OCI-LY7 (cell line): ENCODE data around the gene PRRX2. TPM values are rescaled to one million over a fixed set of nuclear protein-coding genes. Genes with fewer than 3 reads are reported as not detected.

Experiments
- BruUV-seq: library from RNA; stranded (reverse); fragments of 400-500 nt; replicated peaks from 2 replicates; lab custom pipeline; 2021; lab: Mats Ljungman, UMichigan
- CTCF ChIA-PET: fragments of 300-600 bp; sonication (Branson Sonifier 250); formaldehyde crosslinking; loops from one replicate; lab custom pipeline; 2022; ENCODE audit warnings: antibody characterized with exemption; ENCODE audit not compliant: unreplicated experiment; lab: Charles Lee
- POLR2A ChIA-PET: fragments of 300-600 bp; sonication (Branson Sonifier 250); formaldehyde crosslinking; loops from one replicate; lab custom pipeline; 2022; ENCODE audit warnings: antibody characterized with exemption; lab: Charles Lee
- DNase-seq: peaks from one replicate; pipeline ENCODE4 v3.0.0-alpha.2; 2015; ENCODE audit warnings: low spot score
- H2AFZ ChIP-seq: fragments of 200-600 bp; sonication (generic), shearing (Covaris generic); 2 replicates; pipeline ENCODE4 v1.6.1; 2014; ENCODE audit warnings: mild to moderate bottlenecking, antibody characterized with exemption, low read length, moderate library complexity
- H3K27ac ChIP-seq: fragments of 200-600 bp; sonication (generic); 2 replicates; pipeline ENCODE4 v1.5.1; 2014; ENCODE audit warnings: mixed run types, low read depth, mild to moderate bottlenecking, moderate library complexity, low read length, inconsistent platforms; ENCODE audit not compliant: poor library complexity, severe bottlenecking
- H3K36me3 ChIP-seq: fragments of 200-600 bp; sonication (generic); 2 replicates; pipeline ENCODE4 v1.6.1; 2014; ENCODE audit warnings: mild to moderate bottlenecking, antibody characterized with exemption, low read length, moderate library complexity, mixed read lengths; ENCODE audit not compliant: insufficient read depth
- H3K4me1 ChIP-seq: fragments of 200-600 bp; sonication (generic); 2 replicates; pipeline ENCODE4 v1.5.1; 2014; ENCODE audit warnings: mild to moderate bottlenecking, low read length; ENCODE audit not compliant: insufficient read depth, poor library complexity, severe bottlenecking
- H3K4me2 ChIP-seq: fragments of 200-600 bp; sonication (generic); 2 replicates; pipeline ENCODE4 v1.6.1; 2014; ENCODE audit warnings: mild to moderate bottlenecking, low read length
- H3K4me3 ChIP-seq: fragments of 200-600 bp; sonication (generic); 2 replicates; pipeline ENCODE4 v1.5.1; 2014; ENCODE audit warnings: mild to moderate bottlenecking, low read depth, low read length; ENCODE audit not compliant: poor library complexity, severe bottlenecking
- H3K79me2 ChIP-seq: fragments of 200-600 bp; sonication (generic); 2 replicates; pipeline ENCODE4 v1.6.1; 2016; ENCODE audit warnings: low read depth, mild to moderate bottlenecking, low read length, moderate library complexity, mixed read lengths; ENCODE audit not compliant: insufficient read depth
- H3K9me2 ChIP-seq: fragments of 200-600 bp; sonication (generic); 2 replicates; pipeline ENCODE4 v1.6.1; 2016; ENCODE audit warnings: mild to moderate bottlenecking, low read length, mixed read lengths; ENCODE audit not compliant: insufficient read depth
- H3K9me3 ChIP-seq: fragments of 200-600 bp; sonication (generic); 2 replicates; pipeline ENCODE4 v1.6.1; 2014; ENCODE audit warnings: mild to moderate bottlenecking, mixed run types, low read length, mixed read lengths
- H4K20me1 ChIP-seq: fragments of 200-600 bp; sonication (generic); 2 replicates; pipeline ENCODE4 v1.6.1; 2014; ENCODE audit warnings: mild to moderate bottlenecking, antibody characterized with exemption, low read length, moderate library complexity, mixed read lengths; ENCODE audit not compliant: insufficient read depth
- EZH2phosphoT487 ChIP-seq: fragments of 200-600 bp; sonication (generic); IDR thresholded peaks from 2 replicates; pipeline ENCODE4 v1.6.1; 2018; ENCODE audit warnings: low read depth, borderline replicate concordance, mild to moderate bottlenecking, mixed run types, antibody characterized with exemption, low read length, moderate library complexity, mixed read lengths
- intact Hi-C: fragments of 100-400 bp; cut with micrococcal nuclease; formaldehyde crosslinking; loops from one replicate; pipeline ENCODE4 v1.10.0; 2022; ENCODE audit not compliant: unreplicated experiment
- total RNA-seq, 2 experiments: library from RNA; depleted of rRNA in 1 of 2; stranded (reverse); fragments of >200 nt in 1 of 2; shearing (Covaris generic) in 1 of 2; gene quantifications; 2 replicates each; pipeline ENCODE4 v1.2.3, GENCODE V29; 2014 to 2022
- TF ChIP-seq, protein P1 (sequence below): fragments of 200-600 bp; sonication (generic); conservative IDR thresholded peaks from 2 replicates; pipeline ENCODE4 v1.5.1; 2014; ENCODE audit warnings: mild to moderate bottlenecking, antibody characterized with exemption, low read length, moderate library complexity, mixed read lengths

PRRX2 gene
- total RNA-seq, 2 experiments from 2014 or later = not detected

DNA sequence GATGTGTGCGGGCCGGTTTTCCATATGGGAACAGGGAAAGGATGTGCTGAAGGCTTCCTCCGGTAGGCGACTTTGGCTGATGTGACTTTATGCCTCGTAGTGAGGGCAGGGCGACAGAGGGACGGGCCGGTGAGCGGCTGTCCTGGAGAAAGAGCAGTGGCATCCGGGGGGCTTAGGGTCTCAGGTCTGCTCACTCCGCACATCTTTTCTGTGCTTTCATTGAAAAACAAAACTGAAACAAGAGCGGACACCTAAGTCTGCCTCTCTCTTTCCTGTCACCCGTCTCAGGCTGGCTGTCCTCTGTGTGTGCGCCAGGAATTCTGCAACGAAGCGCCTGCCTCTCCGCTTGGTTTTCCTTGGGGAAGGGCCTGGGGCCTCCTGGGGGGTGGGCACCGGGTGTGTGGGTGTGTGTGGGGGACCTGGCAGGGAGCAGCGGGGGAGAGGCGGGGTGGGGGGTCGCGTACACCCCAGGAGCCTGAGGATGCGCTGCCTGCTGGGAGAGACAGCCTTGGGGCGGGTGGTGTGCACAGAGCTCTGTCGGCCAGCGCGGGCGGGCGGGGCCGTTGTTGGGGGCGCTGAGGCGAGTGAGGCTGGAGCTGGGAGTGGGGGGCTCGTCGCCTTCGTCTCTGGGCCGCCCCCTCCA, 580 bp upstream of the PRRX2 start:
- Histone ChIP-seq H3K4me3 (no peak overlapping the region), H3K9me2 (no peaks in the 10 kb centered on the region), H3K79me2 (no peaks in the 10 kb centered on the region), H3K9me3 (no peaks in the 10 kb centered on the region), H3K4me1 (no peaks in the 10 kb centered on the region), H4K20me1 (no peaks in the 10 kb centered on the region), H3K4me2 (no peak overlapping the region), H3K27ac (no peak overlapping the region), H2AFZ (no peak overlapping the region), H3K36me3 (no peaks in the 10 kb centered on the region)
- TF ChIP-seq EZH2phosphoT487 = no peak
- TF ChIP-seq, protein P1, sequence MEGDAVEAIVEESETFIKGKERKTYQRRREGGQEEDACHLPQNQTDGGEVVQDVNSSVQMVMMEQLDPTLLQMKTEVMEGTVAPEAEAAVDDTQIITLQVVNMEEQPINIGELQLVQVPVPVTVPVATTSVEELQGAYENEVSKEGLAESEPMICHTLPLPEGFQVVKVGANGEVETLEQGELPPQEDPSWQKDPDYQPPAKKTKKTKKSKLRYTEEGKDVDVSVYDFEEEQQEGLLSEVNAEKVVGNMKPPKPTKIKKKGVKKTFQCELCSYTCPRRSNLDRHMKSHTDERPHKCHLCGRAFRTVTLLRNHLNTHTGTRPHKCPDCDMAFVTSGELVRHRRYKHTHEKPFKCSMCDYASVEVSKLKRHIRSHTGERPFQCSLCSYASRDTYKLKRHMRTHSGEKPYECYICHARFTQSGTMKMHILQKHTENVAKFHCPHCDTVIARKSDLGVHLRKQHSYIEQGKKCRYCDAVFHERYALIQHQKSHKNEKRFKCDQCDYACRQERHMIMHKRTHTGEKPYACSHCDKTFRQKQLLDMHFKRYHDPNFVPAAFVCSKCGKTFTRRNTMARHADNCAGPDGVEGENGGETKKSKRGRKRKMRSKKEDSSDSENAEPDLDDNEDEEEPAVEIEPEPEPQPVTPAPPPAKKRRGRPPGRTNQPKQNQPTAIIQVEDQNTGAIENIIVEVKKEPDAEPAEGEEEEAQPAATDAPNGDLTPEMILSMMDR = no peak
- ChIA-PET POLR2A (no interaction called here), CTCF (no interaction called here)
- intact Hi-C loops = no loop called here
- BruUV-seq = no TSS peak
- DNase-seq = no peak

DNA sequence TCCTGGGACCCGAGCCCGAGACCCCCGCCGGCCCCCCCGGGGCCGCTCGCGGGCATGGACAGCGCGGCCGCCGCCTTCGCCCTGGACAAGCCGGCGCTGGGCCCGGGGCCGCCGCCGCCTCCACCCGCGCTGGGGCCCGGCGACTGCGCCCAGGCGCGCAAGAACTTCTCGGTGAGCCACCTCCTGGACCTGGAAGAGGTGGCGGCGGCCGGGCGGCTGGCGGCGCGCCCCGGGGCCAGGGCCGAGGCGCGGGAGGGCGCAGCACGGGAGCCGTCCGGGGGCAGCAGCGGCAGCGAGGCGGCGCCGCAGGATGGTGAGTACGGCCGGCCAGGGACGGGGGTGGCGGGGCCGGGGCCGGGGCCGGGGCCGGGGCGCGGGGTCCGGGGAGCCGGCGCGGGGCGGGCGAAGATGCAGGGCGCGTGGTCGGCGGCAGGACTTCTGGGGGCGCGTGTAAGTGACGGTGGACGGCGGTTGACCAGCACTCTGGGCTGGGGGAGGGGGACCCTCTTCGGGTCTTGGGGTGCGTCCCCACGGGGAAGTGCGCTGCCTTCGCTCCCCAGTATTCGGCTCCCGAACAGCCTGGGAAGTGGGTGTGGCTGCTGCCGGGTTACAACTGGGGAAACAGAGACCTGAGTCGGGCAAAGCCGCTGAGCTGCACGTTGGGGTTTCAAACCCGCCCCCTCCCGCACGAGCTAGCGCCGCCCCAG, 520 bp downstream of the PRRX2 start:
- ChIA-PET CTCF (no interaction called here), POLR2A (no interaction called here)
- no peak for DNase-seq
- no peak overlapping the region for H3K27ac ChIP-seq
- no peaks in the 10 kb centered on the region for H3K9me2 ChIP-seq
- no peak overlapping the region for H2AFZ ChIP-seq
- H3K4me1 ChIP-seq = no peaks in the 10 kb centered on the region
- BruUV-seq = no TSS peak
- no peaks in the 10 kb centered on the region for H3K36me3 ChIP-seq
- intact Hi-C loops = no loop called here
- no peaks in the 10 kb centered on the region for H3K9me3 ChIP-seq
- TF ChIP-seq, protein P1 = no peak
- no peak for TF ChIP-seq EZH2phosphoT487
- no peaks in the 10 kb centered on the region for H3K79me2 ChIP-seq
- H3K4me3 ChIP-seq = no peak overlapping the region
- no peak overlapping the region for H3K4me2 ChIP-seq
- no peaks in the 10 kb centered on the region for H4K20me1 ChIP-seq

DNA sequence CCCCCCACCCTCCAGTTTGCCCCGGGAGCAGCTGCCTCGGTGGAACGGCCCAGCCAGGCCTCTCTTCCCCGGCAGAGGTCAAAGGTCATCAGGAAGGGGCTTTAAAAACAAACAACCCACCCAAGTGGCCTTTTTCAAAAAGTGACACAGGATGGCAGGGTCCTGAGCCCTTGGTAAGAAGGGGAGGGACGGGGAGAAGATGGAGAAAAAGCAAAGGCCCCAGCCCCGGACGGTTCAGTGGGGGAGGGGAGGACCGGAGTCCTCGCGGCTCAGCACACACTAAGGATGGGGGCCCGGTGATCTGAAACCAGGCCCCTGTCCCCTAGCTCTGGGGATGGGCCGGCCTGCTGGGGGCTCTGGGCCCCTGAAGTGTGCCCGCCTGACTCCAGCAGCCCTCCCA, 1.1 kb downstream of the PRRX2 start:
- POLR2A ChIA-PET = no interaction called here

More for the DNA sequence above, 1.1 kb downstream of the PRRX2 start:
- H3K4me1 ChIP-seq = no peaks in the 10 kb centered on the region
- no peak for DNase-seq
- no peaks in the 10 kb centered on the region for H3K9me2 ChIP-seq
- H3K36me3 ChIP-seq = no peaks in the 10 kb centered on the region
- H3K4me2 ChIP-seq = no peak overlapping the region
- no peak overlapping the region for H2AFZ ChIP-seq
- H4K20me1 ChIP-seq = no peaks in the 10 kb centered on the region
- no peak for TF ChIP-seq EZH2phosphoT487
- TF ChIP-seq, protein P1 = no peak
- intact Hi-C loops = no loop called here
- BruUV-seq = no TSS peak
- H3K79me2 ChIP-seq = no peaks in the 10 kb centered on the region
- no peak overlapping the region for H3K27ac ChIP-seq
- no peak overlapping the region for H3K4me3 ChIP-seq
- no peaks in the 10 kb centered on the region for H3K9me3 ChIP-seq
- CTCF ChIA-PET = no interaction called here
